Bronchial epithelial cell (primary cell): Measurements from ENCODE around the gene ZFAND6. TPM values are rescaled to one million over a fixed set of nuclear protein-coding genes. Genes with fewer than 3 reads are reported as not detected.

Experiments used
- DNase-seq: peaks from one replicate; pipeline ENCODE4 v3.0.0-alpha.2; 2010; ENCODE audit warnings: low read depth
- FAIRE-seq: peaks from 2 replicates; lab custom pipeline; 2011; peaks lifted over from hg19 to GRCh38; lab: Jason Lieb, UNC
- H3K27me3 ChIP-seq: 2 replicates; pipeline ENCODE4 v1.5.1; 2011; ENCODE audit warnings: low read length; ENCODE audit not compliant: control insufficient read depth, insufficient read depth
- H3K36me3 ChIP-seq: 2 replicates; pipeline ENCODE4 v1.5.1; 2011; ENCODE audit warnings: low read length; ENCODE audit not compliant: control insufficient read depth, insufficient read depth
- H3K4me3 ChIP-seq: 2 replicates; pipeline ENCODE4 v1.5.1; 2011; ENCODE audit warnings: mild to moderate bottlenecking, low read depth, low read length, control low read depth
- total RNA-seq: library from RNA; depleted of rRNA; stranded (reverse); fragments of >200 nt; gene quantifications from 2 replicates; pipeline ENCODE4 v1.2.1, GENCODE V29; 2014
- TF ChIP-seq, protein P1 (sequence below): IDR thresholded peaks from 2 replicates; pipeline ENCODE4 v1.5.1; 2011; ENCODE audit warnings: mild to moderate bottlenecking, moderate library complexity, low read length, control low read depth, inconsistent platforms; ENCODE audit not compliant: insufficient read depth, severe bottlenecking

Gene ZFAND6
- total RNA-seq, 1 donor from 2014 or later, result 186 TPM

DNA sequence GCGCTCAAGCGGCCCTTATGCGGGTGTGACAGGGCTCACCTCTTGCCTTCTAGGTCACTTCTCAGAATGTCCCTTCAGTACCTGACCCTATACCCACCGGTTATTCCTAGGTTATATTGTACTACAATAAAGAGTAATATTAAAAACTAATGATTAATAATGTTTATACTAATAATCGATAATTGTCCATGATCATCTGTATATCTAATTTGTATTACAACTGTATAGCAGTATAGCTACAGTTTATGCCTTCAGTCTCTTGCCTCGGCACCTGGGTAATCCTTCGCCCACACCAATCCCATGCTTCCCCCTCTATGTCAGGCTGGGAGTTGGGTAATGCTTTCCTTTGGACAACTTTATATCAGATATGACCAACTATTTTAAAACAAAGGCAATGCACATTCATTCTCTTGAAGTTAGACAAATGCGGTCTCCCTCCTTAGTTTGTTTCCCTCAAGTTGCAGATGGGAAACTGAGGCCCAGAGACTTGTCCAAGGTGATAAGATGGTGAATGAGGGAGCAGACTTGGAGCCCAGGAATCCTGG, 96.8 kb downstream of the ZFAND6 start:
- TF ChIP-seq, protein P1, sequence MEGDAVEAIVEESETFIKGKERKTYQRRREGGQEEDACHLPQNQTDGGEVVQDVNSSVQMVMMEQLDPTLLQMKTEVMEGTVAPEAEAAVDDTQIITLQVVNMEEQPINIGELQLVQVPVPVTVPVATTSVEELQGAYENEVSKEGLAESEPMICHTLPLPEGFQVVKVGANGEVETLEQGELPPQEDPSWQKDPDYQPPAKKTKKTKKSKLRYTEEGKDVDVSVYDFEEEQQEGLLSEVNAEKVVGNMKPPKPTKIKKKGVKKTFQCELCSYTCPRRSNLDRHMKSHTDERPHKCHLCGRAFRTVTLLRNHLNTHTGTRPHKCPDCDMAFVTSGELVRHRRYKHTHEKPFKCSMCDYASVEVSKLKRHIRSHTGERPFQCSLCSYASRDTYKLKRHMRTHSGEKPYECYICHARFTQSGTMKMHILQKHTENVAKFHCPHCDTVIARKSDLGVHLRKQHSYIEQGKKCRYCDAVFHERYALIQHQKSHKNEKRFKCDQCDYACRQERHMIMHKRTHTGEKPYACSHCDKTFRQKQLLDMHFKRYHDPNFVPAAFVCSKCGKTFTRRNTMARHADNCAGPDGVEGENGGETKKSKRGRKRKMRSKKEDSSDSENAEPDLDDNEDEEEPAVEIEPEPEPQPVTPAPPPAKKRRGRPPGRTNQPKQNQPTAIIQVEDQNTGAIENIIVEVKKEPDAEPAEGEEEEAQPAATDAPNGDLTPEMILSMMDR, result no peak
- DNase-seq, result no peak
- peaks cover 8% of the 10 kb centered on the region for H3K36me3 ChIP-seq
- H3K27me3 ChIP-seq, result no peaks in the 10 kb centered on the region
- H3K4me3 ChIP-seq, result no peak overlapping the region
- FAIRE-seq, result no peak

DNA sequence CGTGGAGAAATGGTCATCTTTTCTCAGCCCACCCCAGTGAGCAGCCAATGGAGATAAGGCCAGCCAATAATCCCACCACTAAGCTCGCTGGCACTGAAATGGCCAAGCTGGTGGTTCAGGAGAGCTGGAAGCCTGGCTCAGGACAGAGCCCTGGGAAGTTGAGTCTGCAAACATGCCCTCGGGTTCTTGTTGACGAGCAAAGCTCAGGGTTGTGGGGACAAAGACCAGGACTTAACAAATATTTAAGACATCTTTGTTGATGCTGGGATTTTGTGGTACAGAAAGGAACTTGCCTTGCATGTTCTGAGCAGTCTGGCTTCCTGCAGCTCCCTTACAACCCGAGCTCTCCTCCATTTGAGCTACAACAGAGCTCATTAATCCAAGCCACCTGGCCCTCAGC, 97.7 kb downstream of the ZFAND6 start:
- no peak for FAIRE-seq

GRCh38 chr15:80159301-80159700, 99.8 kb downstream of the ZFAND6 start:
- no peak overlapping the region for H3K4me3 ChIP-seq
- peaks cover 10% of the 10 kb centered on the region for H3K36me3 ChIP-seq
- TF ChIP-seq, protein P1, result no peak
- no peak for FAIRE-seq
- H3K27me3 ChIP-seq, result no peaks in the 10 kb centered on the region
- DNase-seq, result no peak

More for the DNA sequence above, 97.7 kb downstream of the ZFAND6 start:
- no peaks in the 10 kb centered on the region for H3K27me3 ChIP-seq
- H3K36me3 ChIP-seq, result peaks cover 8% of the 10 kb centered on the region
- TF ChIP-seq, protein P1, result no peak
- DNase-seq, result no peak
- no peak overlapping the region for H3K4me3 ChIP-seq

DNA sequence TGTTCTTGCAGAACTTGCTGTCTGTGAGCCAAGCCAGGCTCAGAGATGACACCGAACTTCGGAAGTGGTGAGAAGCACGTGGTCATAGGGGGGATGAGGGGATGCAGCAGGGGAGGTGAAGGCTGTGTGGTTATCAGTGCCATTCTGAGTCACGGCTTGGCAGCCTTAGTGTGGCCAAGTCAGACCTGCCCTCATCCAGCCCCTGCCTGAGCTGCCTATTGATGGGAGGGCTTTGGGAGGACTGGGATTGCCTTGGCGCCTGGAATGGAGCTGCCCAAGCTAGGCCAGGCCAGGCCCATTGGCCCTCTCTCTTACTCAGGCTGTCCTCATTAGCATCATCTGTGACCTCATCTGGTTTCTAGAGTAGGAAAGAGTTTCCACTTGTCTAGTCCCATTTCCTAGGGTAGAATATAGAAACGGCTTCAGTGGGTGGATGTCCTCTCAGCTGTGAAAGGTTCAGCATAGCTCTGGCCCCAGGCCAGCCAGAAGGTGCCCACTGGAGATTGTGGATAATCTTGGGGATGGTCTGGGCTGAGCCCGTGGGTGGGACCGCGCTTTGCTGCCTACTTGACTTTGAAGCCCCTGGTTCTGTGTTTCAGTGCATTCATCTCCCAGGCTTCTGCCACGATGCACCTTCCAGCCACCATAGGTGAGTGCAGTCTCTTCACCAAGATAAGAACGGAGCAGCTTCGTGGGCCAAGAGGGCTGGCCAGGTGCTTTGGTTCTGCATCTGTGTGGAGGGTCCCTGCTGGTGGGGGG, 100.5 kb downstream of the ZFAND6 start:
- DNase-seq (no peak), FAIRE-seq (no peak)
- H3K36me3 ChIP-seq, result peaks cover 7% of the 10 kb centered on the region
- no peak overlapping the region for H3K4me3 ChIP-seq
- TF ChIP-seq, protein P1, result no peak
- H3K27me3 ChIP-seq, result no peaks in the 10 kb centered on the region

GRCh38 chr15:80160570-80161156, 101.2 kb downstream of the ZFAND6 start:
- Histone ChIP-seq H3K36me3 (peaks cover 7% of the 10 kb centered on the region), H3K4me3 (no peak overlapping the region), H3K27me3 (no peaks in the 10 kb centered on the region)
- TF ChIP-seq, protein P1, result no peak
- DNase-seq, result peak; percentile 95
- FAIRE-seq, result no peak
